ENCODE measurements around the gene SH2D7.

- TF ChIP-seq CTCF (IDR thresholded peaks at IDR 0.05): no peak
- no peak for TF ChIP-seq POLR2A (IDR thresholded peaks at IDR 0.05)
Observed at GRCh38 chr15:78077053-78077870, 15.1 kb upstream of the SH2D7 start, which contains the start of gene TBC1D2B.
